K562 (cell line): Measurements from ENCODE around the gene EFNA1. TPM values are rescaled to one million over a fixed set of nuclear protein-coding genes. Genes with fewer than 3 reads are reported as not detected.

ENCODE experiments used
- ATAC-seq: fragments of 200-7000 bp; cut with Tn5 transposase; 3 replicates; pipeline ENCODE4 v1.9.1; 2020; ENCODE audit warnings: moderate library complexity
- BruUV-seq: library from RNA; stranded (reverse); fragments of 400-500 nt; replicated peaks from 2 replicates; lab custom pipeline; 2021; lab: Mats Ljungman, UMichigan
- CTCF ChIA-PET: fragments of 300-600 bp; formaldehyde crosslinking; extraction: SDS; loops from one replicate; lab custom pipeline; 2021; ENCODE audit warnings: low intra/inter-chr PET ratio; lab: Yijun Ruan, JAX
- POLR2A ChIA-PET: fragments of 300-600, 350-650 bp; sonication (Branson Sonifier 250); formaldehyde crosslinking; extraction: SDS; loops from one replicate; lab custom pipeline; 2021; ENCODE audit warnings: antibody characterized with exemption, inconsistent platforms; lab: Yijun Ruan, JAX
- DNase-seq, 4 experiments: peaks; one replicate each; pipeline versions ENCODE4 v3.0.0 to v3.0.0-alpha.2; 2011 to 2018; ENCODE audit warnings: low spot score in 3 of 4, mixed read lengths in 3 of 4; ENCODE audit errors: extremely low read depth in 1 of 4
- FAIRE-seq: peaks from 2 replicates; lab custom pipeline; 2011; peaks lifted over from hg19 to GRCh38; lab: Jason Lieb, UNC
- H2AFZ ChIP-seq: 2 replicates; pipeline ENCODE4 v1.6.0; 2011; ENCODE audit warnings: low read depth, low read length, control low read depth, inconsistent platforms
- H3K27ac ChIP-seq: fragments of 200-600 bp; 3 replicates; pipeline ENCODE4 v1.8.0; 2011; ENCODE audit warnings: low read depth, mild to moderate bottlenecking, control low read depth, inconsistent platforms, low read length, moderate library complexity, mixed read lengths; ENCODE audit errors: extremely low read depth
- H3K27me3 ChIP-seq, 2 experiments: fragments of 300-600 bp in 1 of 2; 2 replicates in 1 of 2; 3 replicates in 1 of 2; pipeline versions ENCODE4 v1.6.0 to v1.8.0; 2011; ENCODE audit warnings: inconsistent platforms in 2 of 2, low read length in 2 of 2, mild to moderate bottlenecking in 1 of 2, mixed read lengths in 1 of 2, moderate library complexity in 1 of 2; ENCODE audit not compliant: control insufficient read depth in 2 of 2, insufficient read depth in 2 of 2
- H3K36me3 ChIP-seq: fragments of 300-600 bp; 3 replicates; pipeline ENCODE4 v1.8.0; 2011; ENCODE audit warnings: mild to moderate bottlenecking, low read length, inconsistent platforms; ENCODE audit not compliant: control insufficient read depth, insufficient read depth
- H3K4me1 ChIP-seq, 2 experiments: fragments of 200-600 bp in 1 of 2; replicated peaks in 1 of 2; 2 replicates in 1 of 2; 3 replicates in 1 of 2; pipeline versions ENCODE4 v1.5.1 to v1.8.0; 2011; ENCODE audit warnings: inconsistent platforms in 2 of 2, low read length in 2 of 2, mild to moderate bottlenecking in 1 of 2, mixed read lengths in 1 of 2, moderate library complexity in 1 of 2; ENCODE audit not compliant: control insufficient read depth in 2 of 2, insufficient read depth in 2 of 2
- H3K4me2 ChIP-seq: 2 replicates; pipeline ENCODE4 v1.6.1; 2011; ENCODE audit warnings: low read length, control low read depth, inconsistent platforms, mixed read lengths; ENCODE audit not compliant: insufficient read depth
- H3K4me3 ChIP-seq: fragments of 200-600 bp; sonication (generic), shearing (Covaris generic); 2 replicates; pipeline ENCODE4 v1.5.1; 2016; ENCODE audit warnings: control low read depth, inconsistent platforms
- H3K79me2 ChIP-seq: fragments of 200-600 bp; 3 replicates; pipeline ENCODE4 v1.8.0; 2011; ENCODE audit warnings: low read length, inconsistent platforms; ENCODE audit not compliant: control insufficient read depth, insufficient read depth
- H3K9ac ChIP-seq, 2 experiments: 2 replicates each; pipeline versions ENCODE4 v1.6.0 to v1.6.1; 2011; ENCODE audit warnings: low read depth in 2 of 2, low read length in 2 of 2, control low read depth in 1 of 2, inconsistent platforms in 1 of 2, mild to moderate bottlenecking in 1 of 2, mixed read lengths in 1 of 2; ENCODE audit not compliant: insufficient read depth in 1 of 2
- H3K9me1 ChIP-seq: one replicate; pipeline ENCODE4 v1.6.0; 2011; ENCODE audit warnings: inconsistent platforms, mild to moderate bottlenecking, low read length, moderate library complexity; ENCODE audit not compliant: control insufficient read depth, insufficient read depth
- H3K9me3 ChIP-seq: replicated peaks from 2 replicates; pipeline ENCODE4 v1.5.1; 2011; ENCODE audit warnings: low read depth, low read length, inconsistent platforms; ENCODE audit not compliant: control insufficient read depth, insufficient read depth
- H4K20me1 ChIP-seq: replicated peaks from 2 replicates; pipeline ENCODE4 v1.6.1; 2011; ENCODE audit warnings: low read length, inconsistent platforms, mixed read lengths; ENCODE audit not compliant: control insufficient read depth, insufficient read depth
- CHD7 ChIP-seq: fragments of 200-600 bp; sonication (generic); IDR thresholded peaks from one replicate; pipeline ENCODE4 v1.6.1; 2012; ENCODE audit warnings: mild to moderate bottlenecking, low read depth, low read length, inconsistent platforms
- HMG20A ChIP-seq: fragments of 450-650 bp; formaldehyde crosslinking; conservative IDR thresholded peaks from 2 replicates; pipeline ENCODE4 v1.4.0; 2020; ENCODE audit warnings: mild to moderate bottlenecking, mixed read lengths
- HMGN3 ChIP-seq: IDR thresholded peaks from 2 replicates; pipeline ENCODE4 v1.6.1; 2011; ENCODE audit warnings: borderline replicate concordance, low read depth, mild to moderate bottlenecking, mixed read lengths, low read length; ENCODE audit not compliant: insufficient read length; ENCODE audit errors: extremely low read depth
- MAX ChIP-seq: sonication (generic); formaldehyde crosslinking; IDR thresholded peaks from 2 replicates; pipeline ENCODE4 v1.9.0; 2022; ENCODE audit warnings: mild to moderate bottlenecking, missing genetic modification reagents
- VEZF1 ChIP-seq: fragments of 200-800 bp; sonication (Bioruptor generic); IDR thresholded peaks from 2 replicates; pipeline ENCODE4 v1.6.1; 2017; ENCODE audit warnings: missing genetic modification characterization, missing compliant biosample characterization
- ZNF263 ChIP-seq: sonication (generic); formaldehyde crosslinking; IDR thresholded peaks from 2 replicates; pipeline ENCODE4 v1.8.0; 2022; ENCODE audit warnings: mild to moderate bottlenecking, missing genetic modification reagents, borderline replicate concordance
- ZNF444 ChIP-seq: fragments of 250-450 bp; sonication (Bioruptor Pico); IDR thresholded peaks from 2 replicates; pipeline ENCODE4 v1.4.0; 2020; ENCODE audit warnings: mild to moderate bottlenecking, moderate library complexity
- WGBS: fragments of 100-300 bp; shearing (Covaris generic); methylation state at CpG from one replicate; pipeline ENCODE4 v1.1.6; 2016; ENCODE audit warnings: low coverage, mixed read lengths; ENCODE audit not compliant: insufficient coverage; ENCODE audit errors: missing lambda C conversion rate; 5-methylcytosine and 5-hydroxymethylcytosine counted together
- in situ Hi-C: fragments of 300-500 bp; cut with MboI; formaldehyde crosslinking; loops from 4 replicates; pipeline ENCODE4 v1.15.0; 2018; ENCODE audit warnings: inconsistent platforms, mixed read lengths
- intact Hi-C: fragments of 100-400 bp; cut with micrococcal nuclease; formaldehyde crosslinking; loops from 2 replicates; pipeline ENCODE4 v1.14.2; 2022
- polyA plus RNA-seq, 8 experiments: library from polyadenylated mRNA; depleted of rRNA in 4 of 8; stranded (reverse) in 5 of 8; unstranded in 3 of 8; fragments of >200 nt; fragmentation: Nextera tagmentation in 2 of 8; fragmentation: Illumina TruSeq in 1 of 8; extraction: Ambion mirVana in 2 of 8; extraction: Trizol in 1 of 8; gene quantifications; 2 replicates each; pipeline versions ENCODE4 v1.2.1 to v1.2.3, GENCODE V29; 2011 to 2014; ENCODE audit warnings: inconsistent platforms in 1 of 8, missing spikeins in 1 of 8
- total RNA-seq, 7 experiments: library from RNA; depleted of rRNA in 6 of 7; stranded (reverse); fragments of >200 nt in 6 of 7; fragmentation: Illumina TruSeq in 2 of 7; extraction: Trizol in 2 of 7; gene quantifications; 2 replicates each; pipeline versions ENCODE4 v1.2.1 to v1.2.3, GENCODE V29; 2011 to 2021; ENCODE audit warnings: low replicate concordance in 1 of 7

Gene EFNA1
- total and polyA plus RNA-seq, 9 of the 15 experiments (the other 6 are each of a cell fraction or from before 2014, with no cell fraction given) = 2.1 to 9.3 (median 3.0) TPM

- ATAC-seq = peak; percentile 90
- 0 out of 2 replicates have a peak, but pooled peaks have one; percentile 11 for TF ChIP-seq ZNF263 (CRISPR knock-in tag)
- TF ChIP-seq CHD7 = no peak
- no peak for TF ChIP-seq ZNF444 (CRISPR knock-in tag)
- peak; percentile 65 for TF ChIP-seq MAX (CRISPR knock-in tag)
- no peak for TF ChIP-seq HMG20A (CRISPR knock-in tag)
- TF ChIP-seq VEZF1 (CRISPR knock-in tag) = no peak; the same call in 1 of the 2 replicates
- TF ChIP-seq HMGN3 = peak; percentile 65
Measured at GRCh38 chr1:155172732-155173477, 45.2 kb downstream of the EFNA1 start, which contains the start of gene KRTCAP2. TSS of gene KRTCAP2 (minus strand) at chr1:155173304. CDS start at chr1:155173224, 80 bp downstream.

More at GRCh38 chr1:155172732-155173477, 45.2 kb downstream of the EFNA1 start, which contains the start of gene KRTCAP2:
- in situ Hi-C loops = no loop called here
- peak within 1 kb of the TSS; percentile 83 for H3K4me3 ChIP-seq
- POLR2A ChIA-PET = interaction anchor here (0.5 to 2.6 kb wide), 10 partner anchors 19 to 1206 kb away, joined by 3 to 12 read pairs (median 4); partner anchors contain the start of gene ADAM15
- H3K4me2 ChIP-seq = peak within 1 kb of the TSS; percentile 97
- DNase-seq = peak; percentile 96 to 98 (median 98)
- H3K4me1 ChIP-seq = peaks cover 14 to 44% of the 10 kb centered on the region in 2 experiments; a peak in 4 of 5 replicates
- peak within 1 kb of the TSS; percentile 94 for H2AFZ ChIP-seq
- no peaks in the 10 kb centered on the region for H3K27me3 ChIP-seq
- peak; percentile 99 for FAIRE-seq
- no peaks in the 10 kb centered on the region for H3K9me1 ChIP-seq
- intact Hi-C loops = no loop called here
- peaks cover 15% of the 10 kb centered on the region for H3K79me2 ChIP-seq
- H3K9me3 ChIP-seq = no peaks in the 10 kb centered on the region
- peak within 1 kb of the TSS; percentile 89 to 93 for H3K9ac ChIP-seq
- H3K36me3 ChIP-seq = peaks cover 35% of the 10 kb centered on the region
- H3K27ac ChIP-seq = peak within 1 kb of the TSS; percentile 89
- TSS peak; percentile 81 for BruUV-seq
- CTCF ChIA-PET = interaction anchor here (0.6 to 1.5 kb wide), 6 partner anchors 20 to 419 kb away, joined by 3 to 7 read pairs (median 3); no protein-coding TSS in a partner anchor
- H4K20me1 ChIP-seq = no peaks in the 10 kb centered on the region
- WGBS = 0% methylated on average over 48 of the region's 57 CpGs
